HepG2 (cell line): ENCODE data around the gene POLR2J. TPM values are rescaled to one million over a fixed set of nuclear protein-coding genes. Genes with fewer than 3 reads are reported as not detected.
A peak's percentile ranks its signal among the peaks of the same experiment; 100 is the strongest.

Source experiments
- HDAC1 ChIP-seq: sonication (generic); formaldehyde crosslinking; IDR thresholded peaks from 2 replicates; pipeline ENCODE4 v1.5.1; 2020; ENCODE audit warnings: mild to moderate bottlenecking, missing genetic modification reagents
- KDM5A ChIP-seq: fragments of 200-600 bp; sonication (generic); IDR thresholded peaks from 2 replicates; pipeline ENCODE4 v1.7.0; 2018; ENCODE audit warnings: antibody characterized with exemption, mild to moderate bottlenecking, low read length, borderline replicate concordance
- NFE2 ChIP-seq: sonication (generic); formaldehyde crosslinking; IDR thresholded peaks from 2 replicates; pipeline ENCODE4 v1.4.0; 2020; ENCODE audit warnings: missing genetic modification reagents
- RFX5 ChIP-seq: IDR thresholded peaks from 2 replicates; pipeline ENCODE4 v1.6.1; 2011; ENCODE audit warnings: low read depth, low read length, improper control_type of control experiment
- TARDBP ChIP-seq: sonication (generic); formaldehyde crosslinking; IDR thresholded peaks from 2 replicates; pipeline ENCODE4 v1.8.0; 2022; ENCODE audit warnings: mild to moderate bottlenecking, missing genetic modification reagents
- TCF7 ChIP-seq: sonication (generic); IDR thresholded peaks from 2 replicates; pipeline ENCODE4 v1.6.1; 2016; ENCODE audit warnings: antibody characterized with exemption, low read depth
- ZNF292 ChIP-seq: sonication (generic); formaldehyde crosslinking; IDR thresholded peaks from 2 replicates; pipeline ENCODE4 v1.8.1; 2022; ENCODE audit warnings: mild to moderate bottlenecking, low read depth, missing genetic modification reagents, borderline replicate concordance
- ZNF382 ChIP-seq: sonication (generic); formaldehyde crosslinking; IDR thresholded peaks from 2 replicates; pipeline ENCODE4 v1.5.0; 2020; ENCODE audit warnings: missing genetic modification reagents, mild to moderate bottlenecking, borderline replicate concordance
- ZNF468 ChIP-seq: sonication (generic); formaldehyde crosslinking; IDR thresholded peaks from 2 replicates; pipeline ENCODE4 v1.8.0; 2022; ENCODE audit warnings: mild to moderate bottlenecking, moderate library complexity, missing genetic modification reagents
- ZNF598 ChIP-seq: sonication (generic); formaldehyde crosslinking; IDR thresholded peaks from 2 replicates; pipeline ENCODE4 v1.5.1; 2020; ENCODE audit warnings: mild to moderate bottlenecking, missing genetic modification reagents, borderline replicate concordance
- ZNF616 ChIP-seq: sonication (generic); formaldehyde crosslinking; IDR thresholded peaks from 2 replicates; pipeline ENCODE4 v1.5.0; 2020; ENCODE audit warnings: low read depth, mild to moderate bottlenecking, missing genetic modification reagents
- ZNF652 ChIP-seq: IDR thresholded peaks from 2 replicates; pipeline ENCODE4 v1.6.1; 2016; ENCODE audit warnings: low read depth, borderline replicate concordance
- ZNF746 ChIP-seq: sonication (generic); formaldehyde crosslinking; IDR thresholded peaks from 2 replicates; pipeline ENCODE4 v1.8.0; 2022; ENCODE audit warnings: mild to moderate bottlenecking, missing genetic modification reagents
- ZNF883 ChIP-seq: sonication (generic); formaldehyde crosslinking; IDR thresholded peaks from 2 replicates; pipeline ENCODE4 v1.5.1; 2020; ENCODE audit warnings: mild to moderate bottlenecking, missing genetic modification reagents; ENCODE audit errors: not compliant biosample characterization
- polyA plus RNA-seq, 8 experiments: library from polyadenylated mRNA; depleted of rRNA in 3 of 8; stranded (reverse) in 7 of 8; unstranded in 1 of 8; fragments of >200 nt; fragmentation: Illumina TruSeq in 4 of 8; extraction: Trizol in 4 of 8; gene quantifications; 2 replicates each; pipeline versions ENCODE4 v1.2.1 to v1.2.3, GENCODE V29; 2011 to 2016; ENCODE audit warnings: low read depth in 4 of 8, missing spikeins in 1 of 8, mixed read lengths in 1 of 8; ENCODE audit not compliant: insufficient read depth in 1 of 8
- total RNA-seq, 5 experiments: library from RNA; depleted of rRNA; stranded (reverse); fragments of >200 nt; fragmentation: Illumina TruSeq; extraction: Trizol; gene quantifications; 2 replicates each; pipeline ENCODE4 v1.2.3, GENCODE V29; 2016; ENCODE audit warnings: low read depth in 1 of 5
- TF ChIP-seq, protein P1 (sequence below): sonication (generic); formaldehyde crosslinking; IDR thresholded peaks from 2 replicates; pipeline ENCODE4 v1.5.1; 2020; ENCODE audit warnings: missing genetic modification reagents, mild to moderate bottlenecking, borderline replicate concordance
- TF ChIP-seq, protein P2 (sequence below): sonication (generic); formaldehyde crosslinking; IDR thresholded peaks from 2 replicates; pipeline ENCODE4 v1.8.0; 2022; ENCODE audit warnings: low read depth, missing genetic modification reagents
- TF ChIP-seq, protein P3 (sequence below): sonication (generic); formaldehyde crosslinking; IDR thresholded peaks from 2 replicates; pipeline ENCODE4 v1.4.0; 2020; ENCODE audit warnings: low read depth, mild to moderate bottlenecking, missing genetic modification reagents
- TF ChIP-seq, protein P4 (sequence below): sonication (generic); formaldehyde crosslinking; IDR thresholded peaks from 2 replicates; pipeline ENCODE4 v1.4.0; 2020; ENCODE audit warnings: mild to moderate bottlenecking, low read depth, missing genetic modification reagents
- TF ChIP-seq, protein P5 (sequence below): IDR thresholded peaks from 2 replicates; pipeline ENCODE4 v1.6.1; 2018; ENCODE audit warnings: missing genetic modification reagents
- TF ChIP-seq, protein P6 (sequence below): sonication (generic); formaldehyde crosslinking; IDR thresholded peaks from 2 replicates; pipeline ENCODE4 v1.5.0; 2020; ENCODE audit warnings: missing genetic modification reagents, mild to moderate bottlenecking, borderline replicate concordance

The POLR2J gene
- total and polyA plus RNA-seq, 2 of the 13 experiments (the other 11 are each of a cell fraction or from before 2014, with no cell fraction given), result 41.2 to 71.4 TPM

DNA sequence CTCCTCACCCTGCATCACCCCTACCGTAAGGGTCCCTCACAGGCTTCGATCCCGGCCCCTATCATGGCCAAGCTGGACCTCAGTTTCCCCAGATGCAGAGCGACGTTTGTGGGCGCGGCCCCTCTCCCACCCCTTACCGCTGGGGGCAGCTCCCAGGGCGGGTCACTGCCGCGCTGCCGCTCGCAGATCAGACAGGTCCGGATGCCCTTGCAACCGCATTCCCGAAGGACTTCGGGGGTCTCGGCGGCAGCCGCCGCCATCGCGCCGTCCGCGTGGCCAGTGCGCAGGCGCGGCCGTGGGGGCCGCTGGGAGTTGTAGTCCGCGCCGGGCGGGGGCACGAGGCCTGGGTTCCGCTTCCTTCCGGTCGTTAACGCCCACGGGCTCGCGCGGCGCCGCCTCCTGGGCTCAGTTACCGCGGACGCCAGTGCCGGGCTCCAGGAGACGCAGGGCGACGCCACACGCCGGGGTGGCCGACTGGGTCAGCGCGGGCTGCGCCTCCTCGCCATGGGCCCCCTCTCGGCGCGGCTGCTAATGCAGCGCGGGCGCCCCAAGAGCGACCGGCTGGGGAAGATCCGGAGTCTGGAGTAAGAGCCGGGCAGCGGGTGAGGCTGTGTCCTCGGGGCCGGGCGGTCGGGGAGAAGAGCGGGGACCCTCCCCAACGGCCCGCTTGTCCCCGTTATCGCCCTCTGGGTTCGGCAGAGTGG is 14.0 kb downstream of the POLR2J start, which contains the start of the genes ALKBH4 and LRWD1 (continued):
- TF ChIP-seq, protein P1, sequence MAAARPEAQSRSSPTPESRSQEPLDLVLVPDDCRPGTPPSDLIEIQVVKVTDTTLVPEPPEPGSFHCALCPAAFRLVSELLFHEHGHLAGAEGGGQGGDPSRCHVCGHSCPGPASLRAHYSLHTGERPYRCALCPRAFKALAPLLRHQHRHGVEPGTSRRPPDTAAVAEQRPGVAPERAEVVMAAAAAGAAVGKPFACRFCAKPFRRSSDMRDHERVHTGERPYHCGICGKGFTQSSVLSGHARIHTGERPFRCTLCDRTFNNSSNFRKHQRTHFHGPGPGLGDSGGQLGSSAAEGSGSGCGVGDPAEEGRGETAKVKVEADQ (CRISPR knock-in tag), result 0 out of 2 replicates have a peak, but pooled peaks have one; percentile 15
- TF ChIP-seq KDM5A, result peak; percentile 93
- TF ChIP-seq ZNF746 (CRISPR knock-in tag), result peak; percentile 31; the same call in 1 of the 2 replicates
- TF ChIP-seq, protein P2, sequence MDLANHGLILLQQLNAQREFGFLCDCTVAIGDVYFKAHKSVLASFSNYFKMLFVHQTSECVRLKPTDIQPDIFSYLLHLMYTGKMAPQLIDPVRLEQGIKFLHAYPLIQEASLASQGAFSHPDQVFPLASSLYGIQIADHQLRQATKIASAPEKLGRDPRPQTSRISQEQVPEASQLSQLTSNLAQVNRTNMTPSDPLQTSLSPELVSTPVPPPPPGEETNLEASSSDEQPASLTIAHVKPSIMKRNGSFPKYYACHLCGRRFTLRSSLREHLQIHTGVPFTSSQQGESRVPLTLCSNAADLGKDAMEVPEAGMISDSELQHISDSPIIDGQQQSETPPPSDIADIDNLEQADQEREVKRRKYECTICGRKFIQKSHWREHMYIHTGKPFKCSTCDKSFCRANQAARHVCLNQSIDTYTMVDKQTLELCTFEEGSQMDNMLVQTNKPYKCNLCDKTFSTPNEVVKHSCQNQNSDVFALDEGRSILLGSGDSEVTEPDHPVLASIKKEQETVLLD (CRISPR knock-in tag), result no peak
- TF ChIP-seq TCF7, result no peak
- TF ChIP-seq ZNF883 (CRISPR knock-in tag), result no peak
- peak; percentile 83 for TF ChIP-seq TARDBP (CRISPR knock-in tag)
- no peak for TF ChIP-seq ZNF652
- TF ChIP-seq ZNF382 (CRISPR knock-in tag), result no peak
- TF ChIP-seq NFE2 (CRISPR knock-in tag), result no peak
- TF ChIP-seq ZNF468 (CRISPR knock-in tag), result 0 out of 2 replicates have a peak, but pooled peaks have one; percentile 21
- TF ChIP-seq RFX5, result no peak
- TF ChIP-seq, protein P3, sequence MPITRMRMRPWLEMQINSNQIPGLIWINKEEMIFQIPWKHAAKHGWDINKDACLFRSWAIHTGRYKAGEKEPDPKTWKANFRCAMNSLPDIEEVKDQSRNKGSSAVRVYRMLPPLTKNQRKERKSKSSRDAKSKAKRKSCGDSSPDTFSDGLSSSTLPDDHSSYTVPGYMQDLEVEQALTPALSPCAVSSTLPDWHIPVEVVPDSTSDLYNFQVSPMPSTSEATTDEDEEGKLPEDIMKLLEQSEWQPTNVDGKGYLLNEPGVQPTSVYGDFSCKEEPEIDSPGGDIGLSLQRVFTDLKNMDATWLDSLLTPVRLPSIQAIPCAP (CRISPR knock-in tag), result no peak
- no peak for TF ChIP-seq ZNF292 (CRISPR knock-in tag)
- TF ChIP-seq, protein P4, sequence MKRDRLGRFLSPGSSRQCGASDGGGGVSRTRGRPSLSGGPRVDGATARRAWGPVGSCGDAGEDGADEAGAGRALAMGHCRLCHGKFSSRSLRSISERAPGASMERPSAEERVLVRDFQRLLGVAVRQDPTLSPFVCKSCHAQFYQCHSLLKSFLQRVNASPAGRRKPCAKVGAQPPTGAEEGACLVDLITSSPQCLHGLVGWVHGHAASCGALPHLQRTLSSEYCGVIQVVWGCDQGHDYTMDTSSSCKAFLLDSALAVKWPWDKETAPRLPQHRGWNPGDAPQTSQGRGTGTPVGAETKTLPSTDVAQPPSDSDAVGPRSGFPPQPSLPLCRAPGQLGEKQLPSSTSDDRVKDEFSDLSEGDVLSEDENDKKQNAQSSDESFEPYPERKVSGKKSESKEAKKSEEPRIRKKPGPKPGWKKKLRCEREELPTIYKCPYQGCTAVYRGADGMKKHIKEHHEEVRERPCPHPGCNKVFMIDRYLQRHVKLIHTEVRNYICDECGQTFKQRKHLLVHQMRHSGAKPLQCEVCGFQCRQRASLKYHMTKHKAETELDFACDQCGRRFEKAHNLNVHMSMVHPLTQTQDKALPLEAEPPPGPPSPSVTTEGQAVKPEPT (CRISPR knock-in tag), result no peak; the same call in 1 of the 2 replicates
- peak; percentile 94 for TF ChIP-seq HDAC1 (CRISPR knock-in tag)
- TF ChIP-seq, protein P5, sequence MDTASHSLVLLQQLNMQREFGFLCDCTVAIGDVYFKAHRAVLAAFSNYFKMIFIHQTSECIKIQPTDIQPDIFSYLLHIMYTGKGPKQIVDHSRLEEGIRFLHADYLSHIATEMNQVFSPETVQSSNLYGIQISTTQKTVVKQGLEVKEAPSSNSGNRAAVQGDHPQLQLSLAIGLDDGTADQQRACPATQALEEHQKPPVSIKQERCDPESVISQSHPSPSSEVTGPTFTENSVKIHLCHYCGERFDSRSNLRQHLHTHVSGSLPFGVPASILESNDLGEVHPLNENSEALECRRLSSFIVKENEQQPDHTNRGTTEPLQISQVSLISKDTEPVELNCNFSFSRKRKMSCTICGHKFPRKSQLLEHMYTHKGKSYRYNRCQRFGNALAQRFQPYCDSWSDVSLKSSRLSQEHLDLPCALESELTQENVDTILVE (CRISPR knock-in tag), result peak; percentile 52; the same call in 1 of the 2 replicates
- TF ChIP-seq ZNF616 (CRISPR knock-in tag), result no peak
- TF ChIP-seq, protein P6, sequence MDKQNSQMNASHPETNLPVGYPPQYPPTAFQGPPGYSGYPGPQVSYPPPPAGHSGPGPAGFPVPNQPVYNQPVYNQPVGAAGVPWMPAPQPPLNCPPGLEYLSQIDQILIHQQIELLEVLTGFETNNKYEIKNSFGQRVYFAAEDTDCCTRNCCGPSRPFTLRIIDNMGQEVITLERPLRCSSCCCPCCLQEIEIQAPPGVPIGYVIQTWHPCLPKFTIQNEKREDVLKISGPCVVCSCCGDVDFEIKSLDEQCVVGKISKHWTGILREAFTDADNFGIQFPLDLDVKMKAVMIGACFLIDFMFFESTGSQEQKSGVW (CRISPR knock-in tag), result no peak
- no peak for TF ChIP-seq ZNF598 (CRISPR knock-in tag)
